Testis (tissue), 3 donors: Measurements from ENCODE around the gene EYS. TPM values are rescaled to one million over a fixed set of nuclear protein-coding genes. Genes with fewer than 3 reads are reported as not detected.

Experiments
- DNase-seq: peaks from one replicate; pipeline ENCODE4 v3.0.0-alpha.2; 2019
- H3K27ac ChIP-seq, 2 donors: fragments of 200-600 bp; sonication (generic); one replicate each; pipeline ENCODE4 v1.5.1; 2019
- H3K27me3 ChIP-seq: fragments of 200-600 bp; sonication (generic); one replicate; pipeline ENCODE4 v1.5.1; 2019
- H3K36me3 ChIP-seq: fragments of 200-600 bp; sonication (generic); one replicate; pipeline ENCODE4 v1.5.1; 2017; ENCODE audit warnings: low read depth; ENCODE audit errors: missing control alignments
- H3K4me1 ChIP-seq: fragments of 200-600 bp; sonication (generic); one replicate; pipeline ENCODE4 v1.5.1; 2019
- H3K4me3 ChIP-seq, 2 donors: fragments of 200-600 bp; sonication (generic); one replicate each; pipeline ENCODE4 v1.5.1; 2017 to 2019
- H3K9me3 ChIP-seq: fragments of 200-600 bp; sonication (generic); one replicate; pipeline ENCODE4 v1.5.1; 2017
- CTCF ChIP-seq, 3 experiments: fragments of 450-650 bp in 2 of 3; fragments of 200-600 bp in 1 of 3; sonication (generic) in 1 of 3; IDR thresholded peaks; one replicate each; pipeline ENCODE4 v1.5.1; 2016 to 2019; ENCODE audit warnings: antibody characterized with exemption in 3 of 3, mild to moderate bottlenecking in 2 of 3, moderate library complexity in 1 of 3
- POLR2A ChIP-seq: fragments of 450-650 bp; IDR thresholded peaks from one replicate; pipeline ENCODE4 v1.6.1; 2017; ENCODE audit warnings: antibody characterized with exemption, mild to moderate bottlenecking, moderate library complexity
- WGBS, 2 donors: methylation state at CpG; one replicate each; pipeline ENCODE4 v1.1.5; 2018; 5-methylcytosine and 5-hydroxymethylcytosine counted together
- intact Hi-C: fragments of 100-400 bp; cut with DNase I; formaldehyde crosslinking; loops from one replicate; pipeline ENCODE4 v1.15.1; 2023; ENCODE audit warnings: low total_unique reads
- polyA plus RNA-seq: library from polyadenylated mRNA; stranded (reverse); fragments of 350-450 nt; fragmentation: Illumina TruSeq; extraction: RNeasy Lipid Tissue Mini Kit (QIAGEN cat#74804); gene quantifications from one replicate; pipeline ENCODE4 v1.2.3, GENCODE V29; 2014; ENCODE audit warnings: low read depth, low replicate concordance; ENCODE audit not compliant: insufficient read depth
- total RNA-seq, 2 donors: library from RNA; depleted of rRNA; stranded (reverse); fragments of >200 nt; gene quantifications; one replicate each; pipeline ENCODE4 v1.2.3, GENCODE V29; 2016

The EYS gene
- total and polyA plus RNA-seq, 3 donors from 2014 or later: 1.3 to 2.8 (median 2.6) TPM

GRCh38 chr6:64230530-64230929 lies 1476.5 kb downstream of the EYS start:
- H3K4me3 ChIP-seq: no peak overlapping the region
- TF ChIP-seq POLR2A: no peak
- TF ChIP-seq CTCF (IDR thresholded peaks at IDR 0.05): no peak
- H3K27me3 ChIP-seq: no peaks in the 10 kb centered on the region
- no peaks in the 10 kb centered on the region for H3K9me3 ChIP-seq
- H3K27ac ChIP-seq: no peak overlapping the region
- intact Hi-C loops: no loop called here
- no peak for DNase-seq
- H3K4me1 ChIP-seq: no peaks in the 10 kb centered on the region
- 94 to 100% methylated on average over 1 of the region's 1 CpG for WGBS, 2 donors
- no peaks in the 10 kb centered on the region for H3K36me3 ChIP-seq

DNA sequence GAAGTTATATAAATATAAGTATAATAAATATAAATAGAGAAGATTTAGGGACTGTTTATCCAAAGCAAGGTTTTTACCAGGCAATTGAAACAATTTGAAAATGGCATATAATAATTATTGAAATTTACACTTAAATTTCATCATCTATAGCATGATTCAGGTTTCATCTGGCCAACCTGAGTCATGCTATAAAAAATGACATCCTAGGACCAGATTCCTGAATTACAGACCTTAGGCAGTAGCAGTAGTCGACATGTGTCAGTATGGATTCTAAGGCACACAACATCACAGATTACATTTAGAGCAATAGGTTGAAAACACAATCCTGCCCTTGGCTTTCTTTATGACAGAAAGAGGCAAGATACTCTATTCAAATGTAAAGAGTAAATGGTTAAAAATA lies 1479.2 kb downstream of the EYS start:
- no peak overlapping the region for H3K27ac ChIP-seq
- WGBS, 2 donors: 84 to 86% methylated on average over 1 of the region's 1 CpG
- H3K36me3 ChIP-seq: no peaks in the 10 kb centered on the region
- no peaks in the 10 kb centered on the region for H3K27me3 ChIP-seq
- no peaks in the 10 kb centered on the region for H3K4me1 ChIP-seq
- no peak for TF ChIP-seq POLR2A
- no peak for TF ChIP-seq CTCF (IDR thresholded peaks at IDR 0.05)
- no peak for DNase-seq
- H3K9me3 ChIP-seq: no peaks in the 10 kb centered on the region
- intact Hi-C loops: no loop called here
- H3K4me3 ChIP-seq: no peak overlapping the region

GRCh38 chr6:64225503-64225902 lies 1481.5 kb downstream of the EYS start:
- Histone ChIP-seq H3K36me3 (no peaks in the 10 kb centered on the region), H3K27me3 (no peaks in the 10 kb centered on the region), H3K9me3 (no peaks in the 10 kb centered on the region), H3K4me1 (no peaks in the 10 kb centered on the region), H3K27ac (no peak overlapping the region), H3K4me3 (no peak overlapping the region)
- intact Hi-C loops: no loop called here
- TF ChIP-seq POLR2A: no peak
- no peak for TF ChIP-seq CTCF (IDR thresholded peaks at IDR 0.05)
- no peak for DNase-seq

DNA sequence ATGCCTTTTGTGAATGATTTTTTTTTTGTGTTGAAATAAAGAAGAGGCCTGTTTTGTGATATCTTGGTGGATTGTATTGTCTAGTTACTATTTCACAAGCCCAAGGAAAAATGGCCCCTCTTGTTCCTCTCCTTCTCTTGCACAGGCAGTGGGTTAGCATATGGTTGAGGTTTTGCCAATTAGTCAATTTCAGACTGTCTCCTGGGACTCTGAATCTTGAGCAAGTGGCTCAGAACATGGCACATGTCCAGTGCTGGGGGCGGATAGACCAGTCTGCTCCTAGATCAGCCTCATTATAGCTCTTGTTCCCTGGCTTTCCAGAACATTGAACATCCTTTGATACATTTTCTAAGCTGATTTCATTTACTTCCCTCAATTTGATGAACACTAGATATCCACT lies 1482.2 kb downstream of the EYS start:
- Histone ChIP-seq H3K36me3 (no peaks in the 10 kb centered on the region), H3K9me3 (no peaks in the 10 kb centered on the region), H3K27me3 (no peaks in the 10 kb centered on the region), H3K4me1 (no peaks in the 10 kb centered on the region), H3K4me3 (no peak overlapping the region), H3K27ac (no peak overlapping the region)
- WGBS, 2 donors: 9 to 50% methylated on average over 1 of the region's 1 CpG
- intact Hi-C loops: no loop called here
- DNase-seq: no peak
- no peak for TF ChIP-seq POLR2A
- no peak for TF ChIP-seq CTCF (IDR thresholded peaks at IDR 0.05)

GRCh38 chr6:64221776-64222175 lies 1485.2 kb downstream of the EYS start:
- intact Hi-C loops: no loop called here
- WGBS, 2 donors: 87 to 97% methylated on average over 3 of the region's 3 CpGs
- H3K4me1 ChIP-seq: no peaks in the 10 kb centered on the region
- TF ChIP-seq CTCF (IDR thresholded peaks at IDR 0.05): no peak
- TF ChIP-seq POLR2A: no peak
- no peaks in the 10 kb centered on the region for H3K27me3 ChIP-seq
- no peak overlapping the region for H3K27ac ChIP-seq
- no peaks in the 10 kb centered on the region for H3K36me3 ChIP-seq
- no peaks in the 10 kb centered on the region for H3K9me3 ChIP-seq
- no peak for DNase-seq
- H3K4me3 ChIP-seq: no peak overlapping the region
